ENCODE results near the gene NHSL2.

DNA sequence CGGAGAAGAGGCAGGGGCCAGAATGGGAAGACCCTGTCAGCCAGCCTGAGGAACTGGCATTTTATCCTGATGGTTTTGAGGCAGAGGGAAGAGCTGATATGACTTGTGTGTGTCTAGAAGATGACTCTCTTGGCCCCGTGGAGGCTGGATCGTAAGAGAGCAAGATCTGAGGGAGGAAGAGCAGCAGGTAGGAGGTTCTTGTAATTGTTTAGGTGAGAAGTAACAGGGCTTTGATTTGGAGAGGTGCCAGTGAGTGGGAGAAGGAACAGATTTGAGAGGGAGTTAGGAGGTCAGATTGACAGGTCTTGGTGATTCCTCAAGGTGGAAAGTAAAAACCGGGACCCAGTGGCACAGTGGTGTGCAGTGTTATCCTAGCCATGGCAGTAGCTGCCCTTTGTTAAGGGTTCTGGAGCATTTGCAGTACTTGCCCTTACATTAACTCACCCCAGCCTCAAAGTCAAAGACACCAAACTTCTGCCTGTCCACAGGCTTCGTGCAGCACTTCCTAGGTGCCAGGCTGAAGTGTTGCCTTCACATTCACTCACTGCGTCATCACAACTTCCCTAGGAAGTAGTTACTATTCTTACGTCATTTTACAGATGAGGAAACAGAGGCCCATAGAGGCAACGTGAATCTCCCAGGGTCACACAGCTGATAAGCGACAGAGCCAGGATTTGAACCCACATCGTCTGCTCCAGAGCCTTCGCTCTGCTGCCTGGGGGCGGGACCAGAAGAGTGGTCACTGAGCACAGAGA lies 197.4 kb downstream of the NHSL2 start:
- TF ChIP-seq, protein P1, sequence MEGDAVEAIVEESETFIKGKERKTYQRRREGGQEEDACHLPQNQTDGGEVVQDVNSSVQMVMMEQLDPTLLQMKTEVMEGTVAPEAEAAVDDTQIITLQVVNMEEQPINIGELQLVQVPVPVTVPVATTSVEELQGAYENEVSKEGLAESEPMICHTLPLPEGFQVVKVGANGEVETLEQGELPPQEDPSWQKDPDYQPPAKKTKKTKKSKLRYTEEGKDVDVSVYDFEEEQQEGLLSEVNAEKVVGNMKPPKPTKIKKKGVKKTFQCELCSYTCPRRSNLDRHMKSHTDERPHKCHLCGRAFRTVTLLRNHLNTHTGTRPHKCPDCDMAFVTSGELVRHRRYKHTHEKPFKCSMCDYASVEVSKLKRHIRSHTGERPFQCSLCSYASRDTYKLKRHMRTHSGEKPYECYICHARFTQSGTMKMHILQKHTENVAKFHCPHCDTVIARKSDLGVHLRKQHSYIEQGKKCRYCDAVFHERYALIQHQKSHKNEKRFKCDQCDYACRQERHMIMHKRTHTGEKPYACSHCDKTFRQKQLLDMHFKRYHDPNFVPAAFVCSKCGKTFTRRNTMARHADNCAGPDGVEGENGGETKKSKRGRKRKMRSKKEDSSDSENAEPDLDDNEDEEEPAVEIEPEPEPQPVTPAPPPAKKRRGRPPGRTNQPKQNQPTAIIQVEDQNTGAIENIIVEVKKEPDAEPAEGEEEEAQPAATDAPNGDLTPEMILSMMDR (IDR thresholded peaks at IDR 0.05), result no peak
- TF ChIP-seq EZH2phosphoT487 (IDR thresholded peaks at IDR 0.05; ENCODE audit: borderline replicate concordance, low read depth) (no peak), SMC3 (IDR thresholded peaks at IDR 0.05; ENCODE audit: low read depth, low read length) (no peak), JUND (IDR thresholded peaks at IDR 0.05) (no peak)
